Measurements from ENCODE around the gene C19orf81. TPM values are rescaled to one million over a fixed set of nuclear protein-coding genes. Genes with fewer than 3 reads are reported as not detected.

The C19orf81 gene
- polyA plus RNA-seq, 1 donor from 2014 or later: 28.3 TPM

- no peaks in the 10 kb centered on the region for H3F3A ChIP-seq (ENCODE audit: insufficient read depth, low read length, poor library complexity, severe bottlenecking)
- H2AFZ ChIP-seq (ENCODE audit: low read depth, low read length): no peak overlapping the region
- no peaks in the 10 kb centered on the region for H4K20me1 ChIP-seq (ENCODE audit: insufficient read depth)
- H3K36me3 ChIP-seq (ENCODE audit: insufficient read depth, low read length): no peaks in the 10 kb centered on the region
- H3K79me2 ChIP-seq (replicated peaks; ENCODE audit: insufficient read depth, low read length): no peaks in the 10 kb centered on the region
- no peak overlapping the region for H3K9ac ChIP-seq (ENCODE audit: low read length)
- H3K9me3 ChIP-seq (ENCODE audit: low read length): no peaks in the 10 kb centered on the region
- H3K4me2 ChIP-seq (ENCODE audit: low read length): no peak overlapping the region
- H3K27ac ChIP-seq (ENCODE audit: low read length): no peak overlapping the region
- H3K9me2 ChIP-seq (ENCODE audit: insufficient read depth, low read length): no peaks in the 10 kb centered on the region
- TF ChIP-seq EP300 (conservative IDR thresholded peaks at IDR 0.05; ENCODE audit: poor library complexity, severe bottlenecking) (no peak), SMC3 (conservative IDR thresholded peaks at IDR 0.05; ENCODE audit: poor library complexity) (no peak), EZH2 (IDR thresholded peaks at IDR 0.05; ENCODE audit: borderline replicate concordance, insufficient read depth, low read length, poor library complexity, severe bottlenecking) (no peak), REST (IDR thresholded peaks at IDR 0.05; ENCODE audit: borderline replicate concordance) (no peak), POLR2AphosphoS5 (IDR thresholded peaks at IDR 0.05) (no peak), CTCF (IDR thresholded peaks at IDR 0.05; ENCODE audit: poor library complexity, severe bottlenecking) (no peak), RAD21 (conservative IDR thresholded peaks at IDR 0.05) (no peak), TAF1 (IDR thresholded peaks at IDR 0.05; ENCODE audit: low read depth) (no peak), MXI1 (conservative IDR thresholded peaks at IDR 0.05; ENCODE audit: poor library complexity, severe bottlenecking) (no peak)
- peaks cover 14% of the 10 kb centered on the region for H3K27me3 ChIP-seq (ENCODE audit: insufficient read depth, low read depth, low read length)
- no peak overlapping the region for H3K4me3 ChIP-seq (ENCODE audit: low read length)
Measured at GRCh38 chr19:50668416-50668815, 19.2 kb downstream of the C19orf81 start.

GRCh38 chr19:50668879-50669278 is 19.6 kb downstream of the C19orf81 start:
- Histone ChIP-seq H3K27me3 (ENCODE audit: insufficient read depth, low read depth, low read length) (peaks cover 14% of the 10 kb centered on the region), H3F3A (ENCODE audit: insufficient read depth, low read length, poor library complexity, severe bottlenecking) (no peaks in the 10 kb centered on the region), H4K20me1 (ENCODE audit: insufficient read depth) (no peaks in the 10 kb centered on the region), H3K4me2 (ENCODE audit: low read length) (no peak overlapping the region), H3K9me2 (ENCODE audit: insufficient read depth, low read length) (no peaks in the 10 kb centered on the region), H3K9me3 (ENCODE audit: low read length) (no peaks in the 10 kb centered on the region), H3K27ac (ENCODE audit: low read length) (no peak overlapping the region), H3K36me3 (ENCODE audit: insufficient read depth, low read length) (no peaks in the 10 kb centered on the region), H3K79me2 (replicated peaks; ENCODE audit: insufficient read depth, low read length) (no peaks in the 10 kb centered on the region), H3K4me3 (ENCODE audit: low read length) (no peak overlapping the region), H3K9ac (ENCODE audit: low read length) (no peak overlapping the region), H2AFZ (ENCODE audit: low read depth, low read length) (no peak overlapping the region)
- TF ChIP-seq MXI1 (conservative IDR thresholded peaks at IDR 0.05; ENCODE audit: poor library complexity, severe bottlenecking): no peak
